ENCODE results near the gene IFI27L1. TPM values are rescaled to one million over a fixed set of nuclear protein-coding genes. Genes with fewer than 3 reads are reported as not detected.

Gene IFI27L1
- total RNA-seq, 4 donors from 2014 or later = 3.4 to 9.3 (median 7.4) TPM

GRCh38 chr14:94047581-94047980, 33.5 kb upstream of the IFI27L1 start:
- ATAC-seq = no peak
- 60% methylated on average over 1 of the region's 3 CpGs; no CpG with 5 or more reads in 1 of the 2 donors for WGBS, 2 donors (ENCODE audit: low coverage in 1 of 2)
- H3K27me3 ChIP-seq = no peaks in the 10 kb centered on the region

GRCh38 chr14:94048691-94049624, 32.2 kb upstream of the IFI27L1 start:
- no peaks in the 10 kb centered on the region for H3K9me3 ChIP-seq
- peak overlapping the region in 3 of 4 donors; percentile 15 to 27 (median 20) for H3K27ac ChIP-seq
- WGBS, 2 donors (ENCODE audit: low coverage in 1 of 2) = 47 to 53% methylated on average over 2 to 3 of the region's 10 CpGs
- no peaks in the 10 kb centered on the region for H3K27me3 ChIP-seq
- TF ChIP-seq EP300 (IDR thresholded peaks at IDR 0.05) (no peak), CTCF (IDR thresholded peaks at IDR 0.05) (no peak), POLR2AphosphoS5 (IDR thresholded peaks at IDR 0.05) (no peak), POLR2A (IDR thresholded peaks at IDR 0.05) (no peak)
- H3K36me3 ChIP-seq = peaks cover 4 to 100% of the 10 kb centered on the region in 2 donors
- H3K4me3 ChIP-seq = no peak overlapping the region
- ATAC-seq = no peak
- peaks cover 0 to 33% (median 6%) of the 10 kb centered on the region in 3 donors for H3K4me1 ChIP-seq

More at GRCh38 chr14:94047581-94047980, 33.5 kb upstream of the IFI27L1 start:
- no peak overlapping the region for H3K27ac ChIP-seq
- no peak for TF ChIP-seq CTCF (IDR thresholded peaks at IDR 0.05)
- no peak for TF ChIP-seq POLR2A (IDR thresholded peaks at IDR 0.05)
- TF ChIP-seq EP300 (IDR thresholded peaks at IDR 0.05) = no peak
- TF ChIP-seq POLR2AphosphoS5 (IDR thresholded peaks at IDR 0.05) = no peak
- peaks cover under 1 to 94% of the 10 kb centered on the region in 2 donors for H3K36me3 ChIP-seq
- H3K4me1 ChIP-seq = peaks cover 0 to 33% (median 6%) of the 10 kb centered on the region in 3 donors
- no peak overlapping the region for H3K4me3 ChIP-seq
- no peaks in the 10 kb centered on the region for H3K9me3 ChIP-seq

GRCh38 chr14:94049625-94050023, 31.5 kb upstream of the IFI27L1 start:
- 100% methylated on average over 1 to 2 of the region's 2 CpGs for whole genome bisulfite sequencing, 2 donors (ENCODE audit: low coverage in 1 of 2)
- H3K27me3 ChIP-seq = no peaks in the 10 kb centered on the region
- no peak overlapping the region for H3K4me3 ChIP-seq
- TF ChIP-seq CTCF (IDR thresholded peaks at IDR 0.05) = no peak
- no peak for TF ChIP-seq POLR2AphosphoS5 (IDR thresholded peaks at IDR 0.05)
- TF ChIP-seq POLR2A (IDR thresholded peaks at IDR 0.05) = no peak
- no peak for TF ChIP-seq EP300 (IDR thresholded peaks at IDR 0.05)
- peaks cover 4 to 100% of the 10 kb centered on the region in 2 donors for H3K36me3 ChIP-seq
- ATAC-seq = no peak
- peak overlapping the region in 1 of 4 donors; percentile 15 for H3K27ac ChIP-seq
- H3K9me3 ChIP-seq = no peaks in the 10 kb centered on the region
- H3K4me1 ChIP-seq = peaks cover 0 to 33% (median 6%) of the 10 kb centered on the region in 3 donors

- peak; percentile 66 for ATAC-seq
- Histone ChIP-seq H3K27me3 (no peaks in the 10 kb centered on the region), H3K27ac (peak overlapping the region in 1 of 4 donors; percentile 11), H3K9me3 (no peaks in the 10 kb centered on the region), H3K4me3 (no peak overlapping the region), H3K4me1 (peaks cover 0 to 33% (median 6%) of the 10 kb centered on the region in 3 donors), H3K36me3 (peaks cover 8 to 100% of the 10 kb centered on the region in 2 donors)
- TF ChIP-seq POLR2AphosphoS5 (IDR thresholded peaks at IDR 0.05) (no peak), EP300 (IDR thresholded peaks at IDR 0.05) (no peak), CTCF (IDR thresholded peaks at IDR 0.05) (no peak), POLR2A (IDR thresholded peaks at IDR 0.05) (no peak)
- WGBS, 2 donors (ENCODE audit: low coverage in 1 of 2) = 73% methylated on average over 5 of the region's 6 CpGs; no CpG with 5 or more reads in 1 of the 2 donors
Measured at GRCh38 chr14:94050231-94050880, 30.8 kb upstream of the IFI27L1 start.
